SK-N-SH (cell line): ENCODE data around the gene AIMP1. TPM values are rescaled to one million over a fixed set of nuclear protein-coding genes. Genes with fewer than 3 reads are reported as not detected.

Experiments used
- CTCF ChIA-PET: fragments of 300-600, 350-600 bp; formaldehyde crosslinking; extraction: SDS; loops from one replicate; lab custom pipeline; 2021; lab: Yijun Ruan, JAX
- POLR2A ChIA-PET: fragments of 350-600 bp; sonication (Branson Sonifier 250); formaldehyde crosslinking; extraction: SDS; loops from one replicate; lab custom pipeline; 2020; ENCODE audit warnings: antibody characterized with exemption, inconsistent platforms; lab: Yijun Ruan, JAX
- DNase-seq: peaks from one replicate; pipeline ENCODE4 v3.0.0; 2012
- H2AFZ ChIP-seq: fragments of 200-600 bp; sonication (generic); 2 replicates; pipeline ENCODE4 v1.8.1; 2016; ENCODE audit warnings: antibody characterized with exemption, mild to moderate bottlenecking, low read depth
- H3F3A ChIP-seq: fragments of 200-600 bp; sonication (generic); replicated peaks from 2 replicates; pipeline ENCODE3; 2016; ENCODE audit warnings: antibody characterized with exemption, mild to moderate bottlenecking; ENCODE audit not compliant: insufficient read depth
- H3K27ac ChIP-seq, 2 experiments: fragments of 200-500 bp in 1 of 2; fragments of 200-600 bp in 1 of 2; sonication (Bioruptor generic) in 1 of 2; sonication (generic), shearing (Covaris generic) in 1 of 2; 2 replicates each; pipeline versions ENCODE4 v1.5.1 to v1.6.1; 2014 to 2016; ENCODE audit warnings: low read depth in 2 of 2, inconsistent platforms in 1 of 2, low read length in 1 of 2, mild to moderate bottlenecking in 1 of 2, mixed read lengths in 1 of 2
- H3K27me3 ChIP-seq: fragments of 200-600 bp; sonication (generic), shearing (Covaris generic); 2 replicates; pipeline ENCODE4 v1.6.1; 2016; ENCODE audit warnings: mixed run types; ENCODE audit not compliant: insufficient read depth
- H3K36me3 ChIP-seq, 2 experiments: fragments of 200-500 bp in 1 of 2; fragments of 200-600 bp in 1 of 2; sonication (Bioruptor generic) in 1 of 2; sonication (generic) in 1 of 2; replicated peaks in 1 of 2; 2 replicates each; pipeline versions ENCODE3 to v1.5.1; 2014 to 2016; ENCODE audit warnings: low read length in 1 of 2, mild to moderate bottlenecking in 1 of 2; ENCODE audit not compliant: insufficient read depth in 2 of 2, control insufficient read depth in 1 of 2
- H3K4me1 ChIP-seq, 2 experiments: fragments of 200-500 bp in 1 of 2; fragments of 200-600 bp in 1 of 2; sonication (Bioruptor generic) in 1 of 2; sonication (generic), shearing (Covaris generic) in 1 of 2; 2 replicates each; pipeline versions ENCODE4 v1.5.1 to v1.6.1; 2014 to 2016; ENCODE audit warnings: low read depth in 1 of 2, low read length in 1 of 2, mixed run types in 1 of 2; ENCODE audit not compliant: insufficient read depth in 2 of 2, control insufficient read depth in 1 of 2
- H3K4me2 ChIP-seq: fragments of 200-600 bp; sonication (generic), shearing (Covaris generic); 2 replicates; pipeline ENCODE4 v1.6.1; 2017; ENCODE audit warnings: mixed run types
- H3K4me3 ChIP-seq, 2 experiments: fragments of 200-500 bp in 1 of 2; fragments of 200-600 bp in 1 of 2; sonication (Bioruptor generic) in 1 of 2; sonication (generic), shearing (Covaris generic) in 1 of 2; 2 replicates each; pipeline versions ENCODE4 v1.5.1 to v1.8.1; 2014 to 2016; ENCODE audit warnings: low read depth in 2 of 2, inconsistent platforms in 1 of 2, low read length in 1 of 2, mild to moderate bottlenecking in 1 of 2, mixed read lengths in 1 of 2, moderate library complexity in 1 of 2
- H3K79me2 ChIP-seq: fragments of 200-600 bp; sonication (generic); 2 replicates; pipeline ENCODE4 v1.8.1; 2017; ENCODE audit warnings: mild to moderate bottlenecking; ENCODE audit not compliant: insufficient read depth
- H3K9ac ChIP-seq: fragments of 200-600 bp; sonication (generic); 2 replicates; pipeline ENCODE4 v1.6.1; 2017; ENCODE audit warnings: mixed run types
- H3K9me2 ChIP-seq: fragments of 200-600 bp; sonication (generic); 2 replicates; pipeline ENCODE4 v1.6.1; 2017; ENCODE audit warnings: mixed run types
- H3K9me3 ChIP-seq: fragments of 200-600 bp; sonication (generic); 2 replicates; pipeline ENCODE4 v1.6.1; 2017; ENCODE audit warnings: mixed run types, mild to moderate bottlenecking, moderate library complexity
- H4K20me1 ChIP-seq: fragments of 200-600 bp; sonication (generic); 2 replicates; pipeline ENCODE4 v1.6.1; 2017; ENCODE audit warnings: mild to moderate bottlenecking, mixed run types; ENCODE audit not compliant: insufficient read depth
- CHD2 ChIP-seq: fragments of 150-350 bp; IDR thresholded peaks from 2 replicates; pipeline ENCODE4 v1.6.1; 2018; ENCODE audit warnings: low read length; ENCODE audit not compliant: partially characterized antibody
- EP300 ChIP-seq, 2 experiments: IDR thresholded peaks; 2 replicates each; pipeline versions ENCODE4 v1.4.0 to v1.6.1; 2012; ENCODE audit warnings: borderline replicate concordance in 1 of 2, low read depth in 1 of 2, low read length in 1 of 2
- FOSL2 ChIP-seq: IDR thresholded peaks from 2 replicates; pipeline ENCODE4 v1.4.0; 2012; ENCODE audit warnings: low read depth, mild to moderate bottlenecking, moderate library complexity, borderline replicate concordance
- GATA2 ChIP-seq: sonication (generic); formaldehyde crosslinking; IDR thresholded peaks from 2 replicates; pipeline ENCODE4 v1.5.0; 2020; ENCODE audit warnings: mild to moderate bottlenecking, missing genetic modification reagents
- JUND ChIP-seq: IDR thresholded peaks from 2 replicates; pipeline ENCODE4 v1.4.0; 2012
- MEF2A ChIP-seq: IDR thresholded peaks from 2 replicates; pipeline ENCODE4 v1.4.0; 2012; ENCODE audit warnings: low read depth, borderline replicate concordance
- RAD21 ChIP-seq: IDR thresholded peaks from 2 replicates; pipeline ENCODE4 v1.6.1; 2012; ENCODE audit warnings: mild to moderate bottlenecking, low read length
- RFX5 ChIP-seq: IDR thresholded peaks from 2 replicates; pipeline ENCODE4 v1.6.1; 2012; ENCODE audit warnings: mild to moderate bottlenecking, improper control_type of control experiment, low read length
- RXRA ChIP-seq: IDR thresholded peaks from 2 replicates; pipeline ENCODE4 v1.4.0; 2012; ENCODE audit warnings: low read depth, mild to moderate bottlenecking, borderline replicate concordance
- TAF1 ChIP-seq: IDR thresholded peaks from 2 replicates; pipeline ENCODE4 v1.6.1; 2012; ENCODE audit warnings: low read depth, mild to moderate bottlenecking, low read length, moderate library complexity, borderline replicate concordance
- TCF12 ChIP-seq: IDR thresholded peaks from 2 replicates; pipeline ENCODE4 v1.4.0; 2012
- WGBS: methylation state at CpG from one replicate; pipeline ENCODE4 v1.1.6; 2017; ENCODE audit warnings: low lambda C conversion rate; 5-methylcytosine and 5-hydroxymethylcytosine counted together
- polyA plus RNA-seq, 3 experiments: library from polyadenylated mRNA; depleted of rRNA; stranded (reverse); fragments of >200 nt; gene quantifications; 2 replicates each; pipeline ENCODE4 v1.2.3, GENCODE V29; 2012
- TF ChIP-seq, protein P1 (sequence below): fragments of 150-350 bp; IDR thresholded peaks from 2 replicates; pipeline ENCODE4 v1.6.1; 2017; ENCODE audit warnings: antibody characterized with exemption, low read length, low read depth, borderline replicate concordance
- TF ChIP-seq, protein P2 (sequence below): fragments of 150-350 bp; IDR thresholded peaks from 2 replicates; pipeline ENCODE4 v1.6.1; 2016; ENCODE audit warnings: mild to moderate bottlenecking, low read depth, low read length
- TF ChIP-seq, protein P3 (sequence below): IDR thresholded peaks from 2 replicates; pipeline ENCODE4 v1.4.0; 2012; ENCODE audit warnings: low read depth, borderline replicate concordance
- TF ChIP-seq, protein P4 (sequence below): IDR thresholded peaks from 2 replicates; pipeline ENCODE4; 2012

The AIMP1 gene
- polyA plus RNA-seq, 1 of the 3 experiments (the other 2 are of a cell fraction) = 14.0 TPM

DNA sequence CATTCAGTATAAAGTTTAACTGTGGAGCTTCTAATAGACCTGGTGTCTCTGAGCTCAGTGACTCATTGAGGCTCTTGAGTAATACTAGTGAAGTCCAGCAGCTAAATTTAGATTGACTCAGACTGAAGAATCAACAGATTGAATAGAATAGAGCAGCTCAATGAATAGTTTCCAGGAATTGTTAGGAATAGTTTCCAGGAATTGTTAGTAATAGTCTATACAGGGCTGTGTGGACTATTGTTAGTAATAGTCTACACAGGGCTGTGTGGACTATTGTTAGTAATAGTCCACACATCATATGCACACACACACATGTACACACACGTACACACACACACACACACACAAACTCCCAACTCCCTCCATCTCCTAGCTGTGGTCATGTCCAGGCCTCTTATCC, 49.3 kb downstream of the AIMP1 start:
- Histone ChIP-seq H3K27me3 (no peaks in the 10 kb centered on the region), H3K9me2 (no peaks in the 10 kb centered on the region), H3K36me3 (no peaks in the 10 kb centered on the region), H3K4me1 (peaks cover 0 to 9% of the 10 kb centered on the region in 2 experiments; a peak in 2 of 4 replicates), H3K79me2 (no peaks in the 10 kb centered on the region), H3K9me3 (no peaks in the 10 kb centered on the region), H3F3A (peaks cover 20% of the 10 kb centered on the region), H2AFZ (no peak overlapping the region; the same call in 1 of the 2 replicates), H3K27ac (peak overlapping the region; percentile 55 to 60; a peak in 3 of 4 replicates), H3K4me3 (no peak overlapping the region), H3K4me2 (0 out of 2 replicates have a peak overlapping the region, but pooled peaks have one; percentile 17), H4K20me1 (no peaks in the 10 kb centered on the region), H3K9ac (peak overlapping the region; percentile 0; the same call in 1 of the 2 replicates)
- ChIA-PET POLR2A (no interaction called here), CTCF (interaction anchor here (0.7 kb wide), 1 partner anchor 138 kb away, joined by 3 read pairs; no protein-coding TSS in a partner anchor)
- TF ChIP-seq, protein P1, sequence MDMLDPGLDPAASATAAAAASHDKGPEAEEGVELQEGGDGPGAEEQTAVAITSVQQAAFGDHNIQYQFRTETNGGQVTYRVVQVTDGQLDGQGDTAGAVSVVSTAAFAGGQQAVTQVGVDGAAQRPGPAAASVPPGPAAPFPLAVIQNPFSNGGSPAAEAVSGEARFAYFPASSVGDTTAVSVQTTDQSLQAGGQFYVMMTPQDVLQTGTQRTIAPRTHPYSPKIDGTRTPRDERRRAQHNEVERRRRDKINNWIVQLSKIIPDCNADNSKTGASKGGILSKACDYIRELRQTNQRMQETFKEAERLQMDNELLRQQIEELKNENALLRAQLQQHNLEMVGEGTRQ = no peak
- TF ChIP-seq RAD21 (no peak), EP300 (IDR thresholded peaks at IDR 0.05; ENCODE audit: borderline replicate concordance in 1 of 2, low read depth in 1 of 2, low read length in 1 of 2) (peak in 1 of 2 experiments; percentile 56; a peak in 1 of 4 replicates), RXRA (peak; percentile 30; the same call in 1 of the 2 replicates), MEF2A (peak; percentile 96), TAF1 (no peak), JUND (peak; percentile 76), GATA2 (no peak), CHD2 (no peak), TCF12 (peak; percentile 58), FOSL2 (peak; percentile 89), RFX5 (no peak)
- TF ChIP-seq, protein P2, sequence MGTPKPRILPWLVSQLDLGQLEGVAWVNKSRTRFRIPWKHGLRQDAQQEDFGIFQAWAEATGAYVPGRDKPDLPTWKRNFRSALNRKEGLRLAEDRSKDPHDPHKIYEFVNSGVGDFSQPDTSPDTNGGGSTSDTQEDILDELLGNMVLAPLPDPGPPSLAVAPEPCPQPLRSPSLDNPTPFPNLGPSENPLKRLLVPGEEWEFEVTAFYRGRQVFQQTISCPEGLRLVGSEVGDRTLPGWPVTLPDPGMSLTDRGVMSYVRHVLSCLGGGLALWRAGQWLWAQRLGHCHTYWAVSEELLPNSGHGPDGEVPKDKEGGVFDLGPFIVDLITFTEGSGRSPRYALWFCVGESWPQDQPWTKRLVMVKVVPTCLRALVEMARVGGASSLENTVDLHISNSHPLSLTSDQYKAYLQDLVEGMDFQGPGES = no peak
- TF ChIP-seq, protein P3, sequence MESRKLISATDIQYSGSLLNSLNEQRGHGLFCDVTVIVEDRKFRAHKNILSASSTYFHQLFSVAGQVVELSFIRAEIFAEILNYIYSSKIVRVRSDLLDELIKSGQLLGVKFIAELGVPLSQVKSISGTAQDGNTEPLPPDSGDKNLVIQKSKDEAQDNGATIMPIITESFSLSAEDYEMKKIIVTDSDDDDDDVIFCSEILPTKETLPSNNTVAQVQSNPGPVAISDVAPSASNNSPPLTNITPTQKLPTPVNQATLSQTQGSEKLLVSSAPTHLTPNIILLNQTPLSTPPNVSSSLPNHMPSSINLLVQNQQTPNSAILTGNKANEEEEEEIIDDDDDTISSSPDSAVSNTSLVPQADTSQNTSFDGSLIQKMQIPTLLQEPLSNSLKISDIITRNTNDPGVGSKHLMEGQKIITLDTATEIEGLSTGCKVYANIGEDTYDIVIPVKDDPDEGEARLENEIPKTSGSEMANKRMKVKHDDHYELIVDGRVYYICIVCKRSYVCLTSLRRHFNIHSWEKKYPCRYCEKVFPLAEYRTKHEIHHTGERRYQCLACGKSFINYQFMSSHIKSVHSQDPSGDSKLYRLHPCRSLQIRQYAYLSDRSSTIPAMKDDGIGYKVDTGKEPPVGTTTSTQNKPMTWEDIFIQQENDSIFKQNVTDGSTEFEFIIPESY = 0 out of 2 replicates have a peak, but pooled peaks have one; percentile 18
- TF ChIP-seq, protein P4, sequence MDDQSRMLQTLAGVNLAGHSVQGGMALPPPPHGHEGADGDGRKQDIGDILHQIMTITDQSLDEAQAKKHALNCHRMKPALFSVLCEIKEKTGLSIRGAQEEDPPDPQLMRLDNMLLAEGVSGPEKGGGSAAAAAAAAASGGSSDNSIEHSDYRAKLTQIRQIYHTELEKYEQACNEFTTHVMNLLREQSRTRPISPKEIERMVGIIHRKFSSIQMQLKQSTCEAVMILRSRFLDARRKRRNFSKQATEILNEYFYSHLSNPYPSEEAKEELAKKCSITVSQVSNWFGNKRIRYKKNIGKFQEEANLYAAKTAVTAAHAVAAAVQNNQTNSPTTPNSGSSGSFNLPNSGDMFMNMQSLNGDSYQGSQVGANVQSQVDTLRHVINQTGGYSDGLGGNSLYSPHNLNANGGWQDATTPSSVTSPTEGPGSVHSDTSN = peak; percentile 54
- WGBS = 30% methylated on average over 1 of the region's 1 CpG
- DNase-seq = no peak
